Mesenteric fat pad (tissue), 1 donor: Measurements from ENCODE around the gene MBD4. TPM values are rescaled to one million over a fixed set of nuclear protein-coding genes. Genes with fewer than 3 reads are reported as not detected.
A peak's percentile ranks its signal among the peaks of the same experiment; 100 is the strongest.
"Not testable (repeated sequence)": the region's sequence is repeated elsewhere in the genome, so short reads cannot be mapped to it uniquely, and the experiment has no call there.

Source experiments
- DNase-seq: peaks from one replicate; pipeline ENCODE4 v3.0.0-alpha.2; 2020; ENCODE audit warnings: low spot score
- total RNA-seq: library from RNA; stranded (reverse); fragmentation: NEBNext Ultra II Directional; extraction: Animal tissue kit (Norgen Biotek cat#: 25700); gene quantifications from one replicate; pipeline ENCODE4 v1.2.1, GENCODE V29; 2021
- donor health status: DM: yes; HTN: yes; CAD: no.

The MBD4 gene
- total RNA-seq, 1 donor from 2014 or later = 37.1 TPM

- DNase-seq = no peak
Observed at GRCh38 chr3:129412542-129413198, 27.1 kb downstream of the MBD4 start.

- peak; percentile 64 for DNase-seq
Observed at GRCh38 chr3:129410971-129411370, 28.8 kb downstream of the MBD4 start.

- DNase-seq = no peak
Observed at GRCh38 chr3:129409541-129409940, 30.2 kb downstream of the MBD4 start.

GRCh38 chr3:129404610-129405009 lies 35.1 kb downstream of the MBD4 start:
- DNase-seq = no peak

GRCh38 chr3:129404130-129404529 lies 35.6 kb downstream of the MBD4 start:
- DNase-seq = no peak

GRCh38 chr3:129403450-129403849 lies 36.3 kb downstream of the MBD4 start:
- DNase-seq = no peak

- no peak for DNase-seq
Observed at GRCh38 chr3:129402616-129403015, 37.1 kb downstream of the MBD4 start.

GRCh38 chr3:129402210-129402609 lies 37.5 kb downstream of the MBD4 start:
- no peak for DNase-seq

- DNase-seq = no peak
Observed at GRCh38 chr3:129399895-129400357, 39.8 kb downstream of the MBD4 start.

GRCh38 chr3:129399145-129399894 lies 40.4 kb downstream of the MBD4 start:
- no peak for DNase-seq

- no peak for DNase-seq
Observed at GRCh38 chr3:129398803-129399144, 41.0 kb downstream of the MBD4 start.

GRCh38 chr3:129393760-129394564 lies 45.8 kb downstream of the MBD4 start:
- DNase-seq = not testable (repeated sequence)

GRCh38 chr3:129393271-129393670 lies 46.5 kb downstream of the MBD4 start:
- no peak for DNase-seq

GRCh38 chr3:129392106-129392887 lies 47.5 kb downstream of the MBD4 start:
- DNase-seq = not testable (repeated sequence)

GRCh38 chr3:129391583-129391982 lies 48.2 kb downstream of the MBD4 start:
- not testable (repeated sequence) for DNase-seq

- no peak for DNase-seq
Observed at GRCh38 chr3:129389572-129389937, 50.2 kb downstream of the MBD4 start.

- DNase-seq = not testable (repeated sequence)
Observed at GRCh38 chr3:129388791-129389571, 50.8 kb downstream of the MBD4 start.

- DNase-seq = no peak
Observed at GRCh38 chr3:129387487-129387886, 52.3 kb downstream of the MBD4 start.

GRCh38 chr3:129386984-129387383 lies 52.8 kb downstream of the MBD4 start:
- DNase-seq = no peak

GRCh38 chr3:129385507-129385906 lies 54.2 kb downstream of the MBD4 start:
- DNase-seq = not testable (repeated sequence)
